HL-60 (cell line): ENCODE data around the gene HMX2.

Experiments used
- DNase-seq, 2 experiments: peaks; one replicate each; pipeline ENCODE4 v3.0.0-alpha.2; 2010 to 2020; ENCODE audit warnings: low read depth in 1 of 2, low spot score in 1 of 2
- H3K27ac ChIP-seq: fragments of 250-450 bp; sonication (Bioruptor Pico); replicated peaks from 2 replicates; pipeline ENCODE4 v1.5.1; 2020; ENCODE audit warnings: mild to moderate bottlenecking, moderate library complexity
- H3K27me3 ChIP-seq: fragments of 250-450 bp; sonication (Bioruptor Pico); 2 replicates; pipeline ENCODE4 v1.5.1; 2021; ENCODE audit warnings: mild to moderate bottlenecking, moderate library complexity; ENCODE audit not compliant: insufficient read depth, poor library complexity, severe bottlenecking
- H3K4me3 ChIP-seq: replicated peaks from 2 replicates; pipeline ENCODE4 v1.5.1; 2011; ENCODE audit warnings: mild to moderate bottlenecking, control low read depth, low read length; ENCODE audit not compliant: insufficient read depth
- GABPA ChIP-seq: IDR thresholded peaks from 2 replicates; pipeline ENCODE4 v1.6.1; 2012; ENCODE audit warnings: low read depth
- POLR2AphosphoS5 ChIP-seq: IDR thresholded peaks from 2 replicates; pipeline ENCODE4 v1.6.1; 2012; ENCODE audit warnings: low read depth
- SPI1 ChIP-seq: IDR thresholded peaks from 2 replicates; pipeline ENCODE4 v1.6.1; 2012; ENCODE audit warnings: low read depth, mild to moderate bottlenecking, borderline replicate concordance
- TF ChIP-seq, protein P1 (sequence below): IDR thresholded peaks from one replicate; pipeline ENCODE4 v1.5.1; 2011; ENCODE audit warnings: low read length, control low read depth, inconsistent platforms; ENCODE audit not compliant: insufficient read depth
- TF ChIP-seq, protein P2 (sequence below): IDR thresholded peaks from 2 replicates; pipeline ENCODE4 v1.6.1; 2012; ENCODE audit warnings: low read depth; ENCODE audit not compliant: insufficient replicate concordance

HMX2 gene

DNA sequence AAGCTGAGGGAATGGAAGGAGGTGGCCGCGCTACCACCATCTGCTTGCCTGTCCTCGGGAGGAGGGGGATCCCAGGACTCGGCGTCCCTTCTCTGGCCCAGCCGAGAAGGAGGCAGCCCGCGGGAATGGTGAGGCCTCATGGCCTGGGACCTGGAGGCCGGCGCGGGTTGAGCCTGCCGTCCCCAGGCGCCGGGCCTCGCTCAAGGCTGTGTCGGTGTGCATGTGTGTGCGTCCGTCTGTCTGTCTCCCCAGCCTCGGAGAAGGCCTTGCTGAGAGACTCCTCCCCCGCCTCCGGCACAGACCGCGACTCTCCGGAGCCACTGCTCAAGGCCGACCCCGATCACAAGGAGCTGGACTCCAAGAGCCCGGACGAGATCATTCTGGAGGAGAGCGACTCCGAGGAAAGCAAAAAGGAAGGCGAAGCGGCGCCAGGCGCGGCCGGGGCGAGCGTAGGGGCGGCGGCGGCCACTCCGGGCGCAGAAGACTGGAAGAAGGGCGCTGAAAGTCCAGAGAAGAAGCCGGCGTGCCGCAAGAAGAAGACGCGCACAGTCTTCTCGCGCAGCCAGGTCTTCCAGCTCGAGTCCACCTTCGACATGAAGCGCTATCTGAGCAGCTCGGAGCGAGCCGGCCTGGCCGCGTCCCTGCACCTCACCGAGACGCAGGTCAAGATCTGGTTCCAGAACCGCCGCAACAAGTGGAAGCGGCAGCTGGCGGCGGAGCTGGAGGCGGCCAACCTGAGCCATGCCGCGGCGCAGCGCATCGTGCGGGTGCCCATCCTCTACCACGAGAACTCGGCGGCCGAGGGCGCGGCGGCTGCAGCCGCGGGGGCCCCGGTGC is 10.9 kb upstream of the HMX2 start:
- H3K27me3 ChIP-seq: peaks cover 96% of the 10 kb centered on the region
- no peak overlapping the region for H3K27ac ChIP-seq
- TF ChIP-seq, protein P1, sequence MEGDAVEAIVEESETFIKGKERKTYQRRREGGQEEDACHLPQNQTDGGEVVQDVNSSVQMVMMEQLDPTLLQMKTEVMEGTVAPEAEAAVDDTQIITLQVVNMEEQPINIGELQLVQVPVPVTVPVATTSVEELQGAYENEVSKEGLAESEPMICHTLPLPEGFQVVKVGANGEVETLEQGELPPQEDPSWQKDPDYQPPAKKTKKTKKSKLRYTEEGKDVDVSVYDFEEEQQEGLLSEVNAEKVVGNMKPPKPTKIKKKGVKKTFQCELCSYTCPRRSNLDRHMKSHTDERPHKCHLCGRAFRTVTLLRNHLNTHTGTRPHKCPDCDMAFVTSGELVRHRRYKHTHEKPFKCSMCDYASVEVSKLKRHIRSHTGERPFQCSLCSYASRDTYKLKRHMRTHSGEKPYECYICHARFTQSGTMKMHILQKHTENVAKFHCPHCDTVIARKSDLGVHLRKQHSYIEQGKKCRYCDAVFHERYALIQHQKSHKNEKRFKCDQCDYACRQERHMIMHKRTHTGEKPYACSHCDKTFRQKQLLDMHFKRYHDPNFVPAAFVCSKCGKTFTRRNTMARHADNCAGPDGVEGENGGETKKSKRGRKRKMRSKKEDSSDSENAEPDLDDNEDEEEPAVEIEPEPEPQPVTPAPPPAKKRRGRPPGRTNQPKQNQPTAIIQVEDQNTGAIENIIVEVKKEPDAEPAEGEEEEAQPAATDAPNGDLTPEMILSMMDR: no peak
- TF ChIP-seq SPI1 (no peak), POLR2AphosphoS5 (no peak)
- no peak for DNase-seq
- H3K4me3 ChIP-seq: no peak overlapping the region; the same call in 1 of the 2 replicates

DNA sequence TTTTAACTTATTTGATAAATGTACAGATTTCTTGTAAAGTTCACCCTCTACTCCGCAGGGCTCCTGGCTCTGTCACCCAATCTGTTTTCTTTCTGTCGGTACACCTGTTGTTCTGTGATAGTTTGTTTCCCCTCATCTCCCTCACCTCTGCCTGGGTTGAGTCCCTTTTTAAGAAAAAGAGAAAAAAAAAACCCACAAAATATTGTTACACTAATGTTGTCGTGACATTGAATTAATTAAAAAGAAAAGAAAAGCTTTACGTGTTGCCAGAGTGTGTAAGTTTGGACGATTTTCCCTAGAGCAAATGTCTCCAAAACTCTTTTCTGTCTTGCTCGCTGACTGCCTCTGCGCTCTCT is 8.8 kb upstream of the HMX2 start:
- Histone ChIP-seq H3K27me3 (peaks cover 96% of the 10 kb centered on the region), H3K4me3 (no peak overlapping the region)

DNA sequence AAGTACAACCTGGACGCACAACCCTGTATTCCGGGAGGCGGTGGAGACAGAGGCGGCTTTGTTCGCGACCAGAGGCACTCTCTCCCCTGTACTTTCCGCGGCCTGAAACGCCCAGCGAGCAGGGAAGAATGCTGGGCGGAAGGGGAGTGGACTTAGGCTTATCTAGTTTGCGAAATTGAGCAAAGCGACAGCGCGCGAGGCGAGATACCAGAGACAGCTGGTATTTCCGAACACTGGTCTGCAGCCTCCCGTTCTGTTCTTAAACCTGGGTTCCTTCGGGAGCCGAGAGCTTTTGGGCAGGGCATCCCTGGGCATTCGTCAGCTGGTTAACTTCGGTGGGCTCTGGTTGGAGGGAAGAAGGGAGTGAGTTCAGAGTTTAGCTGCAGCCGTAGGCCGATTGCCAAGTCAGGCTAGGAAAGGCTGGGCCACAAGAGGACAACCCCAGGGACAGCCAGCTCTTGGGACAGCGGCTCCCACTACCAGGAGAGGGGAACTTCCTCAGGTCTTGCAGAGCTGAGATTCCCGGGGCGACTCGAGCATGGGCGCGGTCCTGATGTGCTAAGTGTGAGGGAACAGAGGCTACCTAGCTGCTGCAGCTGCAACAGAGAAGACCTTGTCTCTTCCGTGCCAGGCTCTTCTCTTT is 8.3 kb upstream of the HMX2 start:
- H3K27ac ChIP-seq: no peak overlapping the region
- no peak overlapping the region for H3K4me3 ChIP-seq
- H3K27me3 ChIP-seq: peaks cover 96% of the 10 kb centered on the region
- TF ChIP-seq, protein P1: no peak
- TF ChIP-seq POLR2AphosphoS5 (no peak), SPI1 (no peak), GABPA (no peak)
- TF ChIP-seq, protein P2, sequence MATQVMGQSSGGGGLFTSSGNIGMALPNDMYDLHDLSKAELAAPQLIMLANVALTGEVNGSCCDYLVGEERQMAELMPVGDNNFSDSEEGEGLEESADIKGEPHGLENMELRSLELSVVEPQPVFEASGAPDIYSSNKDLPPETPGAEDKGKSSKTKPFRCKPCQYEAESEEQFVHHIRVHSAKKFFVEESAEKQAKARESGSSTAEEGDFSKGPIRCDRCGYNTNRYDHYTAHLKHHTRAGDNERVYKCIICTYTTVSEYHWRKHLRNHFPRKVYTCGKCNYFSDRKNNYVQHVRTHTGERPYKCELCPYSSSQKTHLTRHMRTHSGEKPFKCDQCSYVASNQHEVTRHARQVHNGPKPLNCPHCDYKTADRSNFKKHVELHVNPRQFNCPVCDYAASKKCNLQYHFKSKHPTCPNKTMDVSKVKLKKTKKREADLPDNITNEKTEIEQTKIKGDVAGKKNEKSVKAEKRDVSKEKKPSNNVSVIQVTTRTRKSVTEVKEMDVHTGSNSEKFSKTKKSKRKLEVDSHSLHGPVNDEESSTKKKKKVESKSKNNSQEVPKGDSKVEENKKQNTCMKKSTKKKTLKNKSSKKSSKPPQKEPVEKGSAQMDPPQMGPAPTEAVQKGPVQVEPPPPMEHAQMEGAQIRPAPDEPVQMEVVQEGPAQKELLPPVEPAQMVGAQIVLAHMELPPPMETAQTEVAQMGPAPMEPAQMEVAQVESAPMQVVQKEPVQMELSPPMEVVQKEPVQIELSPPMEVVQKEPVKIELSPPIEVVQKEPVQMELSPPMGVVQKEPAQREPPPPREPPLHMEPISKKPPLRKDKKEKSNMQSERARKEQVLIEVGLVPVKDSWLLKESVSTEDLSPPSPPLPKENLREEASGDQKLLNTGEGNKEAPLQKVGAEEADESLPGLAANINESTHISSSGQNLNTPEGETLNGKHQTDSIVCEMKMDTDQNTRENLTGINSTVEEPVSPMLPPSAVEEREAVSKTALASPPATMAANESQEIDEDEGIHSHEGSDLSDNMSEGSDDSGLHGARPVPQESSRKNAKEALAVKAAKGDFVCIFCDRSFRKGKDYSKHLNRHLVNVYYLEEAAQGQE: no peak
- no peak for DNase-seq

More for the DNA sequence above, 8.8 kb upstream of the HMX2 start:
- TF ChIP-seq SPI1: no peak
- TF ChIP-seq, protein P2: no peak
- TF ChIP-seq GABPA: no peak
- no peak for TF ChIP-seq POLR2AphosphoS5
- TF ChIP-seq, protein P1: no peak
- H3K27ac ChIP-seq: no peak overlapping the region
- DNase-seq: no peak
